Measurements from ENCODE around the gene CAMSAP3.

DNA sequence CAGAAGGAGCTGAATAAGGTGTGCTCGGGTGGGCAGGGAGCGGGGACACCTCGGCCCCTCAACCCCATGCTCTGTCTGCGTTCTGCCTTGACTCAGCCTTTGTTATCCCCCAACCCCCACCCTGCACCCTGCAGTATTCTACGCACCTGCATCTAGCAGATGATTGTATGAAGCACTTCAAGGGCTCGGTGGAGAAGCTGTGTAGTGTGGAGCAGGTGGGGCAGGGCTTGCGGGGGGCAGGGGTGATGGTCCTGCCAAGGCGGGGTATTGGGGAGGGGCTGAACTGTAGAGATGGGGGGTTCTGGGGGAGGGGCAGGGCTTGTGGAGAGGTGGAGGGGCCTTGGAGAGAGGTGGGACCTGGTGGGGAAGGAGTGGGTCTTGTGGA lies 47.4 kb downstream of the CAMSAP3 start:
- TF ChIP-seq, protein P1, sequence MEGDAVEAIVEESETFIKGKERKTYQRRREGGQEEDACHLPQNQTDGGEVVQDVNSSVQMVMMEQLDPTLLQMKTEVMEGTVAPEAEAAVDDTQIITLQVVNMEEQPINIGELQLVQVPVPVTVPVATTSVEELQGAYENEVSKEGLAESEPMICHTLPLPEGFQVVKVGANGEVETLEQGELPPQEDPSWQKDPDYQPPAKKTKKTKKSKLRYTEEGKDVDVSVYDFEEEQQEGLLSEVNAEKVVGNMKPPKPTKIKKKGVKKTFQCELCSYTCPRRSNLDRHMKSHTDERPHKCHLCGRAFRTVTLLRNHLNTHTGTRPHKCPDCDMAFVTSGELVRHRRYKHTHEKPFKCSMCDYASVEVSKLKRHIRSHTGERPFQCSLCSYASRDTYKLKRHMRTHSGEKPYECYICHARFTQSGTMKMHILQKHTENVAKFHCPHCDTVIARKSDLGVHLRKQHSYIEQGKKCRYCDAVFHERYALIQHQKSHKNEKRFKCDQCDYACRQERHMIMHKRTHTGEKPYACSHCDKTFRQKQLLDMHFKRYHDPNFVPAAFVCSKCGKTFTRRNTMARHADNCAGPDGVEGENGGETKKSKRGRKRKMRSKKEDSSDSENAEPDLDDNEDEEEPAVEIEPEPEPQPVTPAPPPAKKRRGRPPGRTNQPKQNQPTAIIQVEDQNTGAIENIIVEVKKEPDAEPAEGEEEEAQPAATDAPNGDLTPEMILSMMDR (conservative IDR thresholded peaks at IDR 0.05), result no peak
- TF ChIP-seq ZFX (IDR thresholded peaks at IDR 0.05), result no peak

Measured in C4-2B (cell line).